Posterior cingulate gyrus (tissue), 11 donors: ENCODE results near the gene DLEC1.

ENCODE experiments used
- DNase-seq, 10 donors: peaks; one replicate each; pipeline versions ENCODE4 v3.0.0 to v3.0.0-alpha.2; 2020 to 2021; ENCODE audit warnings: mixed read lengths in 3 of 10
- intact Hi-C: fragments of 100-400 bp; cut with DNase I; formaldehyde crosslinking; loops from one replicate; pipeline ENCODE4 v1.15.1; 2023

DLEC1 gene

DNA sequence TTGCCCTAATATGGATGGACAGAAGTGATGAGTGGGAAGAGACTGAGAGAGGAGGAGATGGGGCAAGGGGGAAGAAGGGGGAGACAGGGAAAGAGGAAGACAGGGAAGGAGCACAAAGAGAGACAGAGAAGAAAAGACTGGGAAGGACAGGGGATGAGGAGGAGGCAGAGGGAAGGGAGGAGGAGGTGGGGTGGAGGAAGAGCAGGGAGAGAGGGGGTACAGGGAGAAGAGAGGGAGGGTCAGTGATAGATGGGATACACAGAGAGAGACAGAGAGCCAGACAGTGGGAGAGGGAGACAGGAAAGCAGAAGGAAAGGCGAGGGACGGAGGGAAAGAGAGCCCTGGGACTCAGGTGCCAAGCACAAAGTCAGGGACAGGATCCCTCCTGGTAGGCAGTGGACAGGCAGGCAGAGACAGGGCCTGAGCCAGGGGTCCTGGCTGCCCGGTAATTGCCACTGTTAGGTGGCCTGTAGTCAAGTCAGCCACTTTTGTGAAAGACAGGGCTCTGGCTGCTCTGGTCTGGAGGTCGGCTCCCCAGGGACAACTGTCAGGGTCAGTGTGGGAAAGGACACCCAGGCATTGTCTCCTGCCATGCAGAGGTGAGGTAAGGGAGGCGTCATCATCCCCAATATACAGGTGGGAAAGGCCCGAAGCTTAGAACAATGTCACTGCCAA is 38.6 kb upstream of the DLEC1 start:
- intact Hi-C loops, result loop anchor here (10.0 kb wide), 1 partner anchor 164 kb away; the partner anchor contains the start of gene OXSR1
- peak in 1 of 10 donors; percentile 27 for DNase-seq

DNA sequence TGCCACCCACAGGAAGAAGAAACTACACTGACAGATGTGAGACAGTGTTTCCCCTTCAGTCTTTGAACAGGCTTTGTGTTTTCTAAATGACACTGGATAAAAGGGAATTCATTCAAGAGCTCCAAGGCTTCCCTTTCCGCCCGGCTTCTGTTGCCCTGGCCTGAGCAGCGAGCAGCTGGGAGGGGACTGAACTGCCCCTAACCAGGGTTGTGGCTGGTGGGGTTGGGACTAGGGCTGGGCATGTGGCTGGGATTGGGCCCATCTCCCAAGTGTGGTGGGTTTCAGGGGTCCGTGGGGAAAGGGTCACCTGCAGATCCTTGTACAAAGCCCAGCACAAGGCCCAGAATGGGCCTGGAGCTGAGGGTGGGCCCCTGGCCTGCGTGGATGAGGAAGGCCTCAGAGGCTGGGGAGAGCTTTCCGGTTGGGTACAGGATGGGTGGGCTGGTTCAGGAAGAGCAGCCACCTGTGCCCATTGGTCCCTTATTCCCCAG is 38.0 kb upstream of the DLEC1 start:
- DNase-seq, result peak in 3 of 10 donors; percentile 48 to 84 (median 67)
- intact Hi-C loops, result loop anchor here (10.0 kb wide), 1 partner anchor 164 kb away; the partner anchor contains the start of gene OXSR1

DNA sequence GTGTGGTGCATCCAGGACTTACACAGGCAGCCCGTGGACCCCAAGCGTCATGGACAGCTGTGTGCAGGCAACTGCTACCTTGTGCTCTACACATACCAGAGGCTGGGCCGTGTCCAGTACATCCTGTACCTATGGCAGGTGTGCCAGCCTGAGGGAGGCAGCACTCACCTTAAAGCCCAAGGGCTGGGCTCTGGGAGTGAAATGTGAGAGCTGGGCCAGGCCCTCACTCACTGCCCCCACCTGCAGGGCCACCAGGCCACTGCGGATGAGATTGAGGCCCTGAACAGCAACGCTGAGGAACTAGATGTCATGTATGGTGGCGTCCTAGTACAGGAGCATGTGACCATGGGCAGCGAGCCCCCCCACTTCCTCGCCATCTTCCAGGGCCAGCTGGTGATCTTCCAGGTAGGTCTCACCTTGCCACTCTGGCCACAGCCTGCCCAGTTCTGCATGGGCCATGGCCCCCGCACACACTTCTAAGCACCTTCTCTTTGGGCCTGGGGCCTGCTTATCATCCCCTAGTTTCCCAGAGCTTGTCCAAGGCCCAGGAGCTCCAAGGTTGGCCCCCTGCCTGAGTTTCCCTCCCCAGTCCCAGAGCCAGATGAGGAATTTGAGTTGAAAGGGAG is 37.4 kb upstream of the DLEC1 start:
- intact Hi-C loops, result loop anchor here (10.0 kb wide), 1 partner anchor 163 kb away; the partner anchor contains the start of gene OXSR1
- DNase-seq, result peak in 2 of 10 donors; percentile 55 to 78

DNA sequence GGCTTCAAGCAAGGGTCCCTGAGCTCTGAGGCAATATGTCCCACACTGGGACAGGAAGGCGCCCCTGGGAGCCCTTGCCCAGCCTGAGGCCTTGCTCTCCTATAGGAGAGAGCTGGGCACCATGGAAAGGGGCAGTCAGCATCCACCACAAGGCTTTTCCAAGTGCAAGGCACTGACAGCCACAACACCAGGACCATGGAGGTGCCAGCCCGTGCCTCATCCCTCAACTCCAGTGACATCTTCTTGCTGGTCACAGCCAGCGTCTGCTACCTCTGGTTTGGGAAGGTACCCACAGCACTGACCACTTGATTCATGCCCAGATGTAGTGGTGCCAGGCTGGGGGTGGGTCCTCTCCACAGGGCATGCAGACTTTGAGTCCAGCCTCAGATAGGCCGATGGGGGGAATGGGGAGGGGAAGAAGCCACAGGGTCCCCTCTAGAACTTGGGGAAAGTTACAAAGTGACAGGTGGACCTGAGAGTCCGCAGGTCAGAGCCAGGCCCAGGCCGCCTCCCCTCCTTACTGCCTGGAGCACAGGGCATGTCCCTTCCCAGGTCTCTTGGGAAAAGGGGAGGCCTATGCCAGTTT is 36.6 kb upstream of the DLEC1 start:
- peak in 2 of 10 donors; percentile 73 to 79 for DNase-seq
- intact Hi-C loops, result loop anchor here (10.0 kb wide), 1 partner anchor 162 kb away; the partner anchor contains the start of gene OXSR1

DNA sequence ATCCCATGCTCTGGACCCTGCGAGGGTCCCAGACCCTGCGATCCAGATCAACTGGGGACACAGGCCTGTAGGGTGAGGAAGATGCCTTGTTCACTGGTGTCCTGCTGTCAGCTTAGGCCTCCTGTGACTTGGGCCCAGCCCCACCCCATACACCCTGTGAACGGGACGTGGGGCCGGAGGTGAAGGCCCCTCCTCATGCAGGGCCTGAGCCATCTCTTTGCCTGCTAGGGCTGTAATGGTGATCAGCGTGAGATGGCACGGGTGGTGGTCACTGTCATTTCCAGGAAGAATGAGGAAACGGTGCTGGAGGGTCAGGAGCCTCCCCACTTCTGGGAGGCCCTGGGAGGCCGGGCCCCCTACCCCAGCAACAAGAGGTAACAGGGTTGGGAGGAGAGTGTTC is 36.1 kb upstream of the DLEC1 start:
- intact Hi-C loops, result loop anchor here (1.0 to 10.0 kb wide), 3 partner anchors 28 to 162 kb away; partner anchors contain the start of gene OXSR1
- peak in 2 of 10 donors; percentile 68 to 77 for DNase-seq

DNA sequence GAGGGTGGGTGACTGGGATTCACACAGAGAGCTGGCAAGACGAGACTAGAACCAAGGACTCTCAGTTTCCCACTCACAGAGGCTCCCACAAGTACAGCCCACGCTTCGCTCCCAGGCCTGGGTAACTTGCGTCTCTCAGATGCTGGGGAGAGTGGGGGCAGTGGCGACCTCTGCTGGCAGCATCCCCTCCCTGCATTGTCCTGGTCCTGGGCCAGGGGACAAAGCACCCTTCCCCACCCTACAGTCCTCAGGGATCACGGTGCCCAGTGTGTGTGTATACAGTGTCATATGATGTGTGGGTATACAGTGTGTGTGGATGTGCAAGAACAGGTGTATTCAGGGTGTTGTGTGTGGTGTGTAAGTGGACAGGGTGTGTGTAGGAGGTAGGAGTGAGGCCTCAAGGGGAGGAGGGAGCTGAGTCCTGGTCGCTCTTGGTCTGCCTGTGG is 35.6 kb upstream of the DLEC1 start:
- intact Hi-C loops, result loop anchor here (1.0 to 10.0 kb wide), 3 partner anchors 28 to 161 kb away; partner anchors contain the start of gene OXSR1
- peak; percentile 63 to 97 (median 79) for DNase-seq

DNA sequence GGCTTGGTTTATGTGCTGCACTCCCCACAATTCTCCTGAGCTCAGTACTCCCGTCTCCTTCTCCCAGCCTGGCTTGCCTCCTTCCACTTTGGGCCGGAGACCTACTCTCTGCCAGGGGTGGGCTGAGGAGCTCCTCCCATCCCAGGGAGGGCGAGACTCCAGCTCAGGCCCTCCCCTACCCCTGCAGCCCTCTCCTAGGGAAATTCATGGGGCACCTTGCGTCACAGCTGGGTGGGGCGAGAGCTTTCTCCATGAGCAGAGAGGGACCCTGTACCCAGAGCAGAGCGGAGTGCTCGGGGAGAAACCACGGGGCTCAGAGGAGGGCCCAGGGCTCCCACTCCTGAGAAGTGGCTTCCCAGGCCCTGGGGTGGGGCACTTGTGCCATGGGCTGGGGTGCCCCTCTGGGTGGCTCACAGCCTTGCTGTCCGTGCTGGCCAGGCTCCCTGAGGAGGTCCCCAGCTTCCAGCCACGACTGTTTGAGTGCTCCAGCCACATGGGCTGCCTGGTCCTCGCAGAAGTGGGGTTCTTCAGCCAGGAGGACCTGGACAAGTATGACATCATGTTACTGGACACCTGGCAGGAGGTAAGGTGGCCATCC is 35.1 kb upstream of the DLEC1 start:
- intact Hi-C loops, result loop anchor here (1.0 to 10.0 kb wide), 3 partner anchors 29 to 161 kb away; partner anchors contain the start of gene OXSR1
- peak in 3 of 10 donors; percentile 66 to 83 (median 83) for DNase-seq

DNA sequence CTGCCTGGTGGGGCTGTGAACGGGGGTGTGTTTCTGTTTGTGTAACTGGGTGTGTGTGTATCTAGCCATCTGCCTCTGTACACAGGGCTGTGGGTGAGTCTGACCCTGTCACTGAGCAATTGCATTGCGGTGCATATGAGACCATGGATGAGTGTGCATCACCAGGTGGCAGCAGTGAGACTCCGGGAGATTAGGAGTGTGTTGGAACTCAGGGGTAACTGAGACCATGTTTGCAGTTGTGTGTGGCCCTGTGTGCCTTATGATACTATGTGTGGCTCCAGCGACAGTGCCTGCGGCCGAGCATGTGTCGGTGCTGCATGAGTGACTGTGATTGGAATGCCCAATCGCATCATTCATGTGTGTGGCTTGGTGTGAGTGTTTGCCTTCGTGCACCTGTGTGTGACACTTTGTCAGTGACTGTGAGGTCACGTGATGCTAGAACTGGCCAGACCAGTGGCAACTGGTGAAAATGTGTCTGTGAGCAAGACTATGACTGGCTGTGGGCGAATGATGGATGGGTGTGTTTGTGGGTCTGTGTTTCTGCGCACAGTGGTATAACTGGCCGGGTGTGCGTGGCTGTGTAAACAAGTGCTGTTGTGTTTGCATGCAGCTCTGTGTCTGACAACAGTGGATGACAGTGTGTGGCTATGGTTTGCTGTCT is 34.5 kb upstream of the DLEC1 start:
- peak; percentile 64 to 96 (median 84) for DNase-seq
- intact Hi-C loops, result loop anchor here (10.0 kb wide), 1 partner anchor 160 kb away; the partner anchor contains the start of gene OXSR1

DNA sequence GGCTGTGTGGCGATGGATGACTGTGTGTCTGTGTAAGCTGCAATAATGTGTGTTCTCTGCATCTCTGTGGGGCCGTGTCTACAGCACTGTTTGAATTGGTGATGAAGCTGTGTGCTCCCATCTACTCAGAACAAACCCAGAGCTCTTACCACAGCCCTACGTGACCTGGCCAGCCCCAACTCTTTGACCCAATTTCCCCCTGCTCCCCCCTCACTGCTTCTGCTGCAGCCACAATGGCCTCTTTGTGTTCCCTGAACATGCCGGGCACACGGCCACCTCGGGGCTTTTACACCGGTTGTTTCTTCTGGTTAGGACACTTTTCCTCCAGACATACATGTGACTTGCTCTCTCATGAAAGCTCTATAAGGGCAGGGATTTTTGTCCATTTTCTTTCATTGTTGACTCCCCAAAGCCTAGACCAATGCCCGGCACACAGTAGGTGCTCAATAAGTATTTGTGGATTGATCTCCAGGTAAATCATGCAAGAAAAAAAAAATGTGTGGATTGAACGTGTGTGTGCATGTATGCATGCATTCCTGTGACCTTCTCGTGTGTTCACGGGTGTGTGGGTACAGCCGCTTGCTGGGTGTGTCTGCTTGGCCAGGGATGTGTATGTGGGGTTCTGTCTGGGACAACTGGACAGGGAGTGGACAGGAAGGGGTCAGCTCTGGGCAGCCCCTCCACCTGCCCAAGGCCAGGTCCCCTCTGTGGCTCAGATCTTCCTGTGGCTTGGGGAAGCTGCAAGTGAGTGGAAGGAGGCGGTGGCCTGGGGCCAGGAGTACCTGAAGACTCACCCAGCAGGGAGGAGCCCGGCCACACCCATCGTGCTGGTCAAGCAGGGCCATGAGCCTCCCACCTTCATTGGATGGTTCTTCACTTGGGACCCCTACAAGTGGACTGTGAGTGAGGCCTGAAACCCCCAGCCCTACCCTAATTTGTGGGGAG is 33.7 kb upstream of the DLEC1 start:
- DNase-seq, result peak; percentile 82 to 98 (median 90)
- intact Hi-C loops, result loop anchor here (10.0 kb wide), 1 partner anchor 159 kb away; the partner anchor contains the start of gene OXSR1

DNA sequence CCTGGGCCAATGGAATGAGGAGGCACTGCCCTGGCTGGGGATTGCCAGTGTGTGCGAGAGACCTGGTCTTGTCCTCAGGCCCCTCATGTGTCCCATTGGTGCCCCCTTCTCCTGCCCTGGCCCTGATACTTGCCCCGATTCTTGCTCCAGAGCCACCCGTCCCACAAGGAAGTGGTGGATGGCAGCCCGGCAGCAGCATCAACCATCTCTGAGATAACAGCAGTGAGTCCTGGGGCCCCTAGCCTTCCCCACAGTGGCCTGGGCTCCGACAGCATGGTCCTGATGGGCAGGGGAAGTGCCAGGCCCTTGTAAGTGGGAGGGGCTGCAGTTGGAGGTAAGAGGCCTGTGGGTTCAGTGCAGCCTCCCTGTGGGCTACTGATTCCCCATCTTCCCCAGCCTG is 33.0 kb upstream of the DLEC1 start:
- peak in 3 of 10 donors; percentile 51 to 66 (median 64) for DNase-seq
- intact Hi-C loops, result loop anchor here (10.0 kb wide), 1 partner anchor 159 kb away; the partner anchor contains the start of gene OXSR1

DNA sequence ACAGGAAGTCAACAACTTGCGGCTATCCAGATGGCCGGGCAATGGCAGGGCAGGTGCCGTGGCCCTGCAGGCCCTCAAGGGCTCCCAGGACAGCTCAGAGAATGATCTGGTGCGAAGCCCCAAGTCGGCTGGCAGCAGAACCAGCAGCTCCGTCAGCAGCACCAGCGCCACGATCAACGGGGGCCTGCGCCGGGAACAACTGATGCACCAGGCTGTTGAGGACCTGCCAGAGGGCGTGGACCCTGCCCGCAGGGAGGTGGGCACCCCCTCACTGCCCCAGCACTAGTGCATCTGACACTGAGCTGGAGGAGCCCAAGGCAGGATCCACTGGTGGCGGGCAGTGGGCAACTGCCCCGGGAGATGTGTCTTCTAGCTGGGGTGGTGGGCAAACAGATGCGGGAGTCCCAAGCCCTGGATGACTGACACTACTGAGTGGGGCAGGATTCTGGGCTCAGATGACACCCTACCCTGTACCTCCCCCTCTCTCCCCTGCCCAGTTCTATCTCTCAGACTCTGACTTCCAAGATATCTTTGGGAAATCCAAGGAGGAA is 32.5 kb upstream of the DLEC1 start:
- peak in 3 of 10 donors; percentile 60 to 82 (median 75) for DNase-seq
- intact Hi-C loops, result loop anchor here (10.0 kb wide), 1 partner anchor 158 kb away; the partner anchor contains the start of gene OXSR1

DNA sequence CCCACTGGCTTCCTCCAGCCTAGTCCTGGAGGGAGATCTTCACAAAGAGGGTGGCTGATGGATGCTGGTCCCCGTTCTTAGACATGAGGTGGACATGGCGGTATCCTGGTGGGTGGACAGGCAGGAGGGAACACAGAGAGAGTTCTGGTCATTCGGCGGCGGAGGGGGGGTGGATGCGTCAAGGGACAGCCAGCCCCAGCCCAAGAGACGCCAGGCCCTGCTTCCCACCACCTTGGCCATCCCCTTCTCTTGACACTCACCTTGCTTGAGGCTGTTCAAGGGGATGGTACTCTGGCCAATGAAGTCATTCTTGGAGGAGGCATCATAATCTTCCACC is 31.3 kb upstream of the DLEC1 start:
- peak in 3 of 10 donors; percentile 50 to 77 (median 59) for DNase-seq
- intact Hi-C loops, result loop anchor here (10.0 kb wide), 1 partner anchor 157 kb away; the partner anchor contains the start of gene OXSR1

DNA sequence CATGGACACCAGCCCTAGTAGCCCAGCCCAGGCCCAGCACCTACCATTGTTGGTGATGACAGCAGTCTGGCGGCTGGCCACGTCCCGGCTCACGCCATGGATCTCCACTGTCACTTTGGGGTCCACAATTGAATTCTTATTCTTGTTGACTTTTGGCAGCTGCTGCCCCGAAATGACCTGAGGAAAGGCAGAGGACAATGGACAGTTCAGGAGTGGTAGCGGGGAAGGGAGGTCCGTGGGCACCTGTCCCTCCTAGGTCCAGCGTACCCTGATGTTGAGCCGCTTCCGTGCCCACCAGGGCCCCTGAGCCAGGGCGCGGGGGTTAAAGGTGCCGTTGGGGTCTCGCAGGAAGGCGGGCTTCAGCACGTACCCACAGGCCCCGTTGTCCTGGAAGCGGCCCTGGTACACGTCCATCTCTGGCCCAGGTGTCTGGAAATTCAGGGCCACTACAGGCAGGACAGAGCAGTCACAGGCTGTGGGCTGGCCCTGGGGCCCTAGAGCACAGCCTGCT is 30.8 kb upstream of the DLEC1 start:
- peak in 3 of 10 donors; percentile 66 to 82 (median 69) for DNase-seq
- intact Hi-C loops, result loop anchor here (10.0 kb wide), 1 partner anchor 157 kb away; the partner anchor contains the start of gene OXSR1

DNA sequence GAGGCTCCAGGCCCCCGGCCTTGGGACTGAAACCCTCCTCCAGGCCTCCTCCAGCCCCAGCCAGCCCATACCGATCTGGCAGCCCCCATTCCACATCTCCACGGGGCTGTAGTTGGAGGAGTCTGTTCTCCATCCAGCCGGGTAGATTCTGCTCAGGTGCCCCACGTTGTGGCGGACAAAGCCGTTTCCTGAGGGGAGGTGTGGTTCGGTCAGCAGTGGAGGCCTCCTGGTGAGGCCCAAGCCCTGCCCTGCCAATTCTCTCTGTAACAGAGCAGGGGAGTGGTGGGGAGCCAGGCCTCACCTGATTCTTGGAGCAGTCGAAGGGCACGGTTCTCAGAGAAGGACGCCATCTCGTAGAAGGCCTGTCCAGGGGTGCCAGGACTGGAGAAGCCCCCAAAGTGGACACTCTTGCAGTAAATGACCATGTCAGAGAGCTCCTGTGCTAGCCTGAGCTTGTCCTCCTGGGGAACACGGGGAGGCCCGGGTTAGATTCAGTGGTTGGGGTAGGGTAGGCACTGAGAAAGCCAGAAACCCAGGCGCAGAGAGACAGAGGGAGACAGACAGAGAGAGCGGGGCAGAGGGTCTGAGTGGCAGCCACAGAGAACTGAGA is 29.9 kb upstream of the DLEC1 start:
- DNase-seq, result peak in 2 of 10 donors; percentile 66 to 76
- intact Hi-C loops, result loop anchor here (10.0 kb wide), 1 partner anchor 156 kb away; the partner anchor contains the start of gene OXSR1

DNA sequence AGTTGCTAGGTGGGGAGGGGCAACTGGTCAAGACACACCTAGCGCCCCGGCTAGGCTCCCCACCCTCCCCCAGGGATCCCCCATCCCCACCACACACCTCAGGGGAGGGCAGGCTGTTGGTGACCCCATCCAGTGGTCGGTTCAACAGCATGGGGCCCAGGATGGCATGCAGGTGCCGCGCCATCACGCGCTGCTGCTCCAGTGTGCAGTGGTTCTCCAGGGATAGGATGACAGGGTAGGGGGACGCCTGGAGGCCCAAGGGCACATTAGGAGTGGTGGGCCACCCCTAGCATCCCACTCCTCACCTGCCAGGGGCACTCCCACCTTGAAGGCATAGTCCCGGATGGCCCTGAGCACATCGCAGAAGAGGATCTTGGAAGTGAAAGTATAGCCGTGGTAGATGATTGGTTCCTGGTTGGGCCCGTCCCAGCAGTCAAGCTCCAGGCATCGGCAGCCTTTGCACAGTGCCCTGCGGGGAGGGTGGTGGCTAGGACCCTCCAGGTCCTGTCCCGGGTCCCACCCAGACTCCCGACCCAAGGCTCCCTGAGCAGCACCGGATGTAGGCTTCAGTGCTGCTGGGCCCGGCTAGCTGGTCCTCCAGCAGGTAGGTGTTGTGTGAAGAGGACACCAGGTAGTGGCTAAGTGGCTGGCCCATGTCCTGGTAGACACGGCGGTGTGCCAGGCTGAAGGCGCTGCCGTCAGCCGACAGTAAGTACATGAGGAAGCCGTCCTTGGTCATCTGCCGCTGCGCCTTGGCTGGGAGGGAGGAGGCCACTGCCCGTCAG is 29.0 kb upstream of the DLEC1 start:
- DNase-seq, result peak in 3 of 10 donors; percentile 51 to 77 (median 61)
- intact Hi-C loops, result loop anchor here (10.0 kb wide), 1 partner anchor 155 kb away; the partner anchor contains the start of gene OXSR1

DNA sequence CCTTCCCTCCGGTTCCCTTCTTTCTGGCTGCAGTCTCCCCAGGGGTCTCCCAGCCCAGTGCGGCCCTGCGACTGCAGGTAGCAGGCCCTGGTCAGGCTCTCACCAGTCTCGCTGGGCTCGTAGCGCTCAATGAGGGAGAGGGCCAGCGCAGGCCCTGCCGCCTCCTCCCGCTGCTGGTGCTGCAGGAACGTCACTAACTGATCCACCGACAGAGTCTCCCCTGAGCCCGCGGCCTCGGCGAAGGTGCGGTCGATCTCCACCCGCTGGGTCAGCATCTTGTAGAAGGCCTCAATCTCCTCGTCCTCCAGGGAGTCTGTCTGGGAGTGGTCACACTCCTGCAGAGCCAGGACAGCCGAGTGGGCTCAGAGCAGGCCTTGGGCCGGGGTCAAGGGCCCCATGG is 27.9 kb upstream of the DLEC1 start:
- peak in 3 of 10 donors; percentile 59 to 81 (median 70) for DNase-seq
- intact Hi-C loops, result no loop called here
